NCI-H2081 treated with DMSO at 0.1 percent for 48 hours (cell line): Measurements from ENCODE around the gene FUT4.
"Not testable (repeated sequence)": the region's sequence is repeated elsewhere in the genome, so short reads cannot be mapped to it uniquely, and the experiment has no call there.

Experiments used
- DNase-seq: peaks from one replicate; lab custom pipeline; 2025; lab: John Stamatoyannopoulos, UW

FUT4 gene

DNA sequence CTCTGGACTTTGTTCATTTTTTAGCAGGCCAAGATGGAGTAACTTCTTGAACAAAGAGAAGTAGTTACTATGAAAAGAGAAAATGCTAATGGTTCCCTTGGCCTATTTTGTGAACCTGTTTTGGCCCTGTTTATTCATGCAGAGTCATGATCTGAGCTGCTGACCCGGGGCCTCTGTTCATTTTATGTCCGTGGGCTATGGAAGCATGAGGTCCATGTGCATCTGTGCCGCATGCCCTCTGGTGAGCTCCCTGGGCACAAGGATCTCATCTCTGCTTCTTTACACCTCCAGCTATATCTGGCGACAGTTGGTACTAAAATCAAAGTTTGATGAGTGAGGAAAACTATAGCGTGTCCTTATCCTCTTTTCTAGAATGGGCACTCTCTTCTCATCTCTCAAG is 24.5 kb downstream of the FUT4 start:
- DNase-seq, result no peak

DNA sequence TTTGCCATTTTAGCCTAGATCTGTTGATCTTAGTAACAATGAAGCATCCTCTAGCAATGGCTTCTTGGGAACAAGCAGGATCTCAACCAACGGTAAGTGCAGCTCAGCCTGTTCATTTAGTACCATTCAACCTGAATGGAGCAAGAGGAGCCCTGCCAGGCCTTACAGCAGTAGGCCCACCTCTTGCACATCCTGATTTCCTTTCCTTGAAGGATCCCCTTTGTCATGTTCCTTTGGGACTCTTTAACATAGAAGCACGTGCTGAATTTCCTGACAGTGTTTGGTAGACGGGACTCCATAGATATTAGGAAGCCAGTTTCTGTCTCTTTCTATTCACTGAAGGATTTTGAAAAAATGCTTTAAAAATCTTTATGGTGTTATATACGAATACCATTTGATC is 25.0 kb downstream of the FUT4 start:
- no peak for DNase-seq

- not testable (repeated sequence) for DNase-seq
These were observed 29.3 kb downstream of the FUT4 start for GRCh38 chr11:94572975-94573374.

DNA sequence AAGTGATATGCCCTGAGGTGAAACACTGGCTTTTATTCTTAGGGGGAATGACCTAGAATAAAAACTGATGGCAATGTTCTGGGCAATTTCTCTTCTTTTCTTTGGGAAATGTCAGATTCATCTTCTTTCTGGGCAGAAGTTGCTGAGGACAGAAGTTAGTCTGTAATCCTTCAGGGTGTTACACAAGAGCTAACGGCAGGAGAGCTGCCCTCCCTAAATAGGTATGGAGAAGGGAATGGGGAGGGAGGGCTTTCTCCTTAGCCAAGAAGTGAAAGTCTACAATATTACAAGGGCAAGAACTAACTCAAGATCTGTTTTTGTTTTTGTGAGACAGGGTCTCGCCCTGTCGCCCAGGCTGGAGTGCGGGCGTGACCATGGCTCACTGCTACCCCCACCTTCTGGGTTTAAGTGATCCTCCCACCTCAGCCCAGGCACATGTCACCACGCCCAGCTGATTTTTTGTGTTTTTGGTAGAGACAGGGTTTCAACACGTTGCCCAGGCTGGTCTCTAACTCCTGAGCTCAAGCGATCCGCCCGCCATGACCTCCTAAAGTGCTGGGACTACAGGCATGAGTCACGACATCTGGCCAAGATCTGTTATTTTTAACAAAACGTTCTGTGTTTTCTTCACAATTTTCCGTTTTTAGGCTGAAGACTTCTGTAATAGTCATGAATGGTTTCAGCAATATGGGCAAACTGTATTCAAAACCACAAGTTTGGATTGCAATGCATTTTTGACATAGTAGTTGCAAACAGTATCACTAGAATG is 30.7 kb downstream of the FUT4 start:
- no peak for DNase-seq

DNA sequence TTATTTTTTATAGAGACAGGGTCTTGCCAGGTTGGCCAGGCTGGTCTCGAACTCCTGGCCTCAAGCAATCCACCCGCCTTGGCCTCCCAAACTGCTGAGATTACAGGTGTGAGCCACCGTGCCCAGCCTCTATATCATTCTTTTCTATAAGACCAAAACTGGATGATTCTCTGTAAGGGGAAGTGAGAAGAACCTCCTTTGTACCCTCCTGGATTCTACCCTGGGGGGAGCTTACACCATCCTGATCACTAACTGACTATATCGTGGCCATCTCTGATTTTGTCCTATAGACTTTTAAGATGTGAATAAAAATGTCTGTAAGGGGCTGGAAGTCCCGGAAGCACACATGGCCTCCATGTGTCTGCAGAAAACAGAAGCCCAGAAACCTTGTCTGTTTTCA is 32.6 kb downstream of the FUT4 start:
- DNase-seq, result no peak

GRCh38 chr11:94577841-94578240 is 34.1 kb downstream of the FUT4 start:
- no peak for DNase-seq

DNA sequence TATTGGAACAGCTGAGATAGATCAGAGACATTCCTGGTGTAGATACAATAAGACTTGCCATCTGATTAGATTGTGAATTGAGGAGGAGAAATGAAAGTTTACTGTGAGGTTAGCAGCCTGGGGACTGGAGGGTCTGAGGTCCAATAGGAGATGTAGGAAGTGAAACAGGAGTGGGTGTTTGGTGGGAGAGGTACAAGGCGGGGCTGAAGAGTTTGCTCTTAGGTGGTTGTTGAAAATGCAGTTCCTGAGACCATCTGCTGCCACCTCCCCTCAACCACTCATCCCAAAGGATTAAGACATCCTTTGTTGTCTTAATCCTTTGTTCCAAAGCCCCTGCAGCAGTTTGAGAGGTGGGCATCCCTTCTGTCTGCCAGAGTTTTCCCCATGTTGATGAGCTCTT is 38.2 kb downstream of the FUT4 start:
- no peak for DNase-seq

GRCh38 chr11:94583213-94583865 is 39.6 kb downstream of the FUT4 start:
- DNase-seq, result no peak

DNA sequence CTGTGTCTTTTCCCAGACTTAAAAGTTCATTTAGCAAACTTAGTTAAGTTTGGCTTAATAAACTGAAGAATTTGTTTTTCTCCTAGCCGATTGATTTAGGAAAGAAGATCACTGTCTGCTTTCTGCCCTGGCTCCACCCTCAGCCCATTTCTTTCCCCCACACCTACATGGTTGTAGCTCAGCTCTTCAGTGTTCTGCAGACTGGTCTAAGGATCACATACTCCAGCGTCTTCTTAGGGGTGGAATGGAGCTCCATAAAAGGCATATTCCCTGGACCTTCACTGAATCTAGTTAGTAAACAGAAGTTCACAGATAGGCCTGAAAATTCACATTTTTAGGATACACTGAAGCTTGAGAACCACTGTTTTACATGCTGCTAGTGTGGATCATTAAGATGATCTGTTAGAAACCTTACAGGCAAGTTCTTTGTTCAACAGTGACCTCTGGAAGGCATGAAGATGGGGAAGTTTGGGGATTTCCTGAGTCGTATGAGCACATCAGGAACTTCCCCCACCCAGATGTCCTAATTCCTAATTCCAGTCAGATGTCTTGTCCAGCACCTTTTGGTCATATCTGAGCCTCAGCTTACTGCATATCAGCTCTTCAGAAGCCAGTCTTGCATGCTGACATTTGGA is 40.3 kb downstream of the FUT4 start:
- no peak for DNase-seq

- no peak for DNase-seq
These were observed 41.3 kb downstream of the FUT4 start for GRCh38 chr11:94584978-94585377.

- DNase-seq, result no peak
These were observed 41.7 kb downstream of the FUT4 start for GRCh38 chr11:94585399-94585798.

GRCh38 chr11:94586546-94586945 is 42.8 kb downstream of the FUT4 start:
- no peak for DNase-seq

GRCh38 chr11:94586978-94587377 is 43.3 kb downstream of the FUT4 start:
- no peak for DNase-seq

- no peak for DNase-seq
These were observed 44.7 kb downstream of the FUT4 start for GRCh38 chr11:94588366-94588942.

GRCh38 chr11:94590352-94591041 is 46.8 kb downstream of the FUT4 start:
- DNase-seq, result no peak

DNA sequence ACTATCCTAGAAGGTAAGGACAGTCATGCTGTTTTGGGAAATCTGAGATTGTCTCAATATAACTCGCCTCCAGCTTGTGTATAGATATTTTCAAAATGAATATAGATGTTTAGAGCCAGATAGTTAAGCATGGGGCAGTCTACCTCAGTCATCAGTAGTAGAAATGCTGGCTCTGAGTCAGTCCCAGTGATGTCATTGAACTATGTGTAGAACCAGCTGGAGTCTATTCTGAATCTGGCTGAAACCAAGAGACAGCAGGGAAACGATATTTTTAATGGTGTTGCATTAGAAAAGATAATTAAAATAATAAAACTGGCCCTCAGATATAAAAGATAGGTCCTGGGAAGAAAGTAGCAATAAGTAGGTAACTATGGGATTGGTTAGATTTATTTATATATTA is 49.3 kb downstream of the FUT4 start:
- no peak for DNase-seq

GRCh38 chr11:94595076-94595475 is 51.4 kb downstream of the FUT4 start:
- no peak for DNase-seq

DNA sequence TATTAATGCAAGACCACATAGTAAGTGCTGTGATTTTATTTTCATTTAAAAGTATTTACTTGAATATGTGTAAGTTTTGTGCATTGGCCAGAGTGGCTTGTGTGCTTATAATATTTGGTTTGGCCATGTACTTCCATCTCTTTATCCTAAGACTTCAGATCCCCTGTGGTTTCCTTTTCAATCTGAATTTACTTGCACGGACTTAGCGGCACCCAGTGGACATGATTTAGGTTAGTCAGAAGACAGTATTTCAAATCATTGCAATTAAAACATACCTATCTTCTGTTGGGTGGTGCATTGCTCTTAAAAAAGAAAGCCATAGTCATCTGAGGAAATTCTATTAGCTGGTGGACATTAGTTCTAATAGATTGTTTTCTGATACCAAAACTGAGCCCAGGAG is 54.2 kb downstream of the FUT4 start:
- DNase-seq, result no peak
